GM21786 (cell line): Measurements from ENCODE around the gene SMOC2.
"Not testable (repeated sequence)": the region's sequence is repeated elsewhere in the genome, so short reads cannot be mapped to it uniquely, and the experiment has no call there.

Experiments
- ATAC-seq: cut with Tn5 transposase; IDR thresholded peaks from one replicate; pipeline ENCODE4 v1.9.1; 2021; ENCODE audit not compliant: unreplicated experiment

SMOC2 gene

DNA sequence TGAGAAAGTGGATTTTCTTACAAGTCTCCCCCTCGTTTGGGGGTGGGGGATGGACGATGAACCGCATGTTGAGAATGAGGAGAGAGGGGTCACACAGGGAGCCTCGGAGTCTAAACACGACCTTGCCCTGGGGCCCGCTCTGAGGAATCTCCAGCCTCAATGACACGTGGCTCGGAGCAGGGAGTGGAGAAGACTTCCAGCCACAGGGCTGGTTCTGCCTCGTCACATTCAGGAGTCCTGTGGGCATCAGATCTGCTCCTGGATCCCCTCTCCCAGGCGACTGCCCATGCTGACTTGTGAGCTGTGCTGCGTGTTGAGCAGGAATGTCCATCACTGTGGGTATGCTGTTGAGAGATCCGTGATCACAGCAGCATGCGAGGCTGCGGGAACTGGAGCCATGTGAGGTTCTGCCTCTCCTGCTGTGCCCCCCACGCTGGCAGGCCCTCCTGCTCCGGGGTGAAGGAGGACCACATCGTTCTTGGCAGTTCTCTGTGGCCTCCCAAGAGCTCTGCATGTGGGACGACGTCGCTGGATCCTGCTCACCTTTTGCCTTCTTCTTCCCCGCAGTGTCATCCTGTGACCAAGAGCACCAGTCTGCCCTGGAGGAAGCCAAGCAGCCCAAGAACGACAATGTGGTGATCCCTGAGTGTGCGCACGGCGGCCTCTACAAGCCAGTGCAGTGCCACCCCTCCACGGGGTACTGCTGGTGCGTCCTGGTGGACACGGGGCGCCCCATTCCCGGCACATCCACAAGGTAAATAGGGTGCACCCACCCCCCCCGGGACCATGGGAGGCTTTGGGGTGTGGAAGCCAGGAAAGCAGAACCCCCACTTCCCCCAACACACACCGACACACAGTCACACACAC is 157.5 kb downstream of the SMOC2 start:
- ATAC-seq = no peak

DNA sequence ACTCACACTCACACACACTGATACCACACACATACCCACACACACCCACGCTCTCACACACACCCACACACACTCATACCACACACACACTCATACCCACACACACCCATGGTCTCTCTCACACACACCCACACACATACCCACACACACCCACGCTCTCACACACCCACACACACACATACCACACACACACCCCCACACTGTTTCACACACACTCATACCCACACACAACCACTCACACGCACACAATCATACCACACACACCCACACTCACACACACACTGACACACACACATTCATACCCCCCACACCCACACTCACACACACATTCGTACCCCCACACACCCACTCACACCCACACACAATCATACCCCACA is 158.1 kb downstream of the SMOC2 start:
- ATAC-seq = no peak

DNA sequence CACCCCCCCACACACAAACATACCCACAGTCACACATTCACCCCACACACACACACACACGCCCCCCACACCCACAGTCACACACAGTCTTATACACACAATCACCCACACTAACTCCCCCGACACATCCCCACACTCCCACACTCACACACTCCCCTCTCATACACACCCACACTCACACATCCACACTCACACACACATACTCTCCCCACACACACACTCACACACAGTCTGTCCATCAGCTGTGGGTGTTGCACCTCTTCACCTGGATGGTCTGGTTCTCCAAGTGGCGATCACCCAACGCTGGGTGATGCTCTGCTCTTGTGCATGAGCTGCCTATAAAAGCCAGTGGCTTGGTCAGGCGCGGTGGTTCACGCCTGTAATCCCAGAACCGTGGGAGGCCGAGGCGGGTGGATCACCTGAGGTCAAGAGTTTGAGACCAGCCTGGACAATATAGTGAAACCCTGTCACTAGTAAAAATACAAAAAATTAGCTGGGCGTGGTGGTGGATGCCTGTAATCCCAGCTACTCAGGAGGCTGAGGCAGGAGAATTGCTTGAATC is 158.9 kb downstream of the SMOC2 start:
- no peak for ATAC-seq

DNA sequence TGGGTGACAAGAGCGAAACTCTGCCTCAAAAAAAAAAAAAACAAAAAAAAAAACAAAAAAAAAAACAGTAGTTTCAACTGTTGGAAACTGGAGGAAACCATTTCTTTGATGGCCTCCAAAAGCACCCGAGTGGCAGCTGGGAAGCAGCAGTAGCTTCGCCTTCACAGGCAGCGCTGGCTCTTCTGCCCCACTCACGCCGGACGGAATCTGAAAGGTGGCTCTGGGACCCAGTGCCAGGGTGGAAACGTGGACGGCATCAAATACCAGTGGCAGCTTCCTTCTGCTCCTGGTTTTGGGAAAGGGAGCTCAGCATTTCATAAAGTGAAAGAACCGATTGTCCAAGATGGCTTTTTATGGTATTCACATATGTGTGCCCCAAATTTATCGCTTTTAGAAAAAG is 159.4 kb downstream of the SMOC2 start:
- ATAC-seq = no peak

DNA sequence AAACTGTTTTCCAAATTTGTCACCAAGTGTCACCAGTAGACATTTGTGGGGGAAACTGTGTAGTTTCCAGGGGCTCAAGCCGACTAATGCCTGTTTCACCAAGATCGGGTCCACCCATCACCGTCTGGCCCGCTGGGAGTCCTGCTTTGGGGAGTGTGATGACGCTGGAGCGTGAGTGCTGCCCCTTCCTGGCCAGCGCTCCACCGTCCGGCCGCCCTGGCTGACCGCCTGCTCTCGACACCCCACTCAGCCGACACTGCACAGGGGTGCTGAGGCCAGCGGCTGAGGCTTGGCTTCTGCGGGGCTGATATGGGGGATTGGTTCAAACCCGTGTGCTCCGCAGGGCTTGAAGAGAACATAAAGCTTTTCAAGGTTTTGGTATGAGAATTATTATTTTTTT is 160.1 kb downstream of the SMOC2 start:
- no peak for ATAC-seq

DNA sequence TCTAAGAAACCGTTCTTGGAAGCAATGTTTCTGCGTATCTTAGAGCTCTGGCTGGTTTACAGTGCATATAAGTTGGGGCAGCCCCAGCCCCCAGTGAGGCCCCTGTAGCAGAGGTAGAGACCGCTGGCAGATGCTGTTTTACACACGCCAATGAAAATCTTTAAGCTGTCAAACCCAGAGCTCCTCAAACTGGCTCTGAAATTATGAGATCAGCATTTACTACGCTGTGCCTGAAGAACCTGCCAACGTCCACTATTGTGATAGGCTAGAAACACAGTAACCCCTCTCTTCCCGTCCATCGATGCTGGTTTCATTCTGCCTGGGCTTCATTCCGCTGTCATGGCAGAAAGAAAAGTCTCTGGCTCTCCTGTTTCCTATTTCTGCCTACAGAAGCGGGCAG is 160.6 kb downstream of the SMOC2 start:
- no peak for ATAC-seq

DNA sequence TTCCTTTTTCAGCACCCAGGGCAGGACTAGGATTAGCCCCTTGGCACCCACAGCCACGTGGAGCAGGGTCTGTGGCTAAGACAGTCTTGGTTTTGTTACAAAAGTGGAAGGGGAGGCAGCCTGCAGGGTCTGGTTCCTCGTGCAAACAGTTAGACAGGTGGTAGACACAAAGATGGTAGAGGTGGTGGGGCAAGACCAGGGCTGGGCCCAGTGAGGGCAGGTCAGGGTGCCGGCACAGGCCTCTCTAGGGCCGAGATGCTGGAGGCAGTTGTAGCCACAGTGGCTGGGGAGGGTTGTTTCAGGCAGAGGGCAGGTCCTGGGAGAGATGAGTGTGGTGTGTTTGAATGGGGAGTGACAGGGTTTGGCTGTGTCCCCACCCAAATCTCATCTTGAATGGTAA is 161.6 kb downstream of the SMOC2 start:
- ATAC-seq = no peak

DNA sequence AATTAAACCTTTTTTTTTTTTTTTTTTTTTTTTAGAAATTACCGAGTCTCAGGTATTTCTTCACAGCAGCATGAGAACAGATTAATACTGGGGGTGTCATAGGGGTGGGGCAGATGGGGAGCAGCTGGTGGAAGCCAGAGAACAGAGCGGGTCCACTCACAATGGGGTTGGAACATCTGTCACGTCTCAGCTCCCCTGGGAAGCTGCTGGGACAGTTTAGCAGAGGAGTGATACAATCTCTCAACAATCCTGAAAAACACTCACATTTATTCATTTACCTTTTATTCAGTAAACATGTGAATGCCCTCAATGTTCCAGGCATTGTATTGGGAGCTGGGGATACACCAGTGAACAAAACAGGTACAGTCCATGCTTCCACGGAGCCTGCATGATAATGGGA is 162.2 kb downstream of the SMOC2 start:
- no peak for ATAC-seq

DNA sequence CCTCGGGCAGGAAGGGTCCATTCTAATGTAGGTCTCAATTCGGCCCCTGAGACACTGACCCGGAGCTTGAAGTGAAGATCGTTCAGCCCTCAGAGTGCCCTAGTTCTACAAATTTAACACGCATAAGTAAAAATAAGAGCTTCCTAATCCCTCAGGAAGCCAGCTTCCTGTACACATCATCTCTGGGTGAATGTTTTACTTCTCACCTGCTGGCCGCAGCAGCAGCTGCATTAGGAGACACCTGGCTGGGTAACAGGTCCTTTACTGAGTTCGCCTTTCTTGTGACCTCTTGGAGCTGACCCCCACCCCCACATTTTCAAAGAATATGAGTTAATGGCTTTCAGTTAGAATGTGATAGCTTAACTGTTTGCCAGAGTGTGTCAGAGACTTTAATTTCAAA is 165.0 kb downstream of the SMOC2 start:
- ATAC-seq = no peak

DNA sequence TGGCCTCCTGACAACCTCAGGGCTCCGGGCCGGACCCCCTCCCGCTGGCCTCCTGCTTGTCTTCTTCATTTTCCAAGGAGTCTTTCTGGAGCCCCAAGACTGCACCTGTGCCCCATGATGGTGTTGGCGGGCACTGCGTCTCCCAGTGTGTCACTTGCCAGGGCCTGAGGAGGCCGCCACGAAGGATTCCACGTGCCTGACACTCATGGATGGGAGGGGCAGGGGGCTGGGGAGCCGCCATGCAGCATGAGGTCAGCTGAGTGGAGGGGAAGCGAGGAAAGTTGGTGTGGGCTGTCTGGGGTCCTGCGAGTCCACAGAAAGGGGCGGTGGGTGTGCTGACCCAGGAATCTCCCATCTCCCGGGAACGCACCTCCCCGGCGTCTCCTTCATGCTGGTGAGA is 165.7 kb downstream of the SMOC2 start:
- ATAC-seq = no peak

DNA sequence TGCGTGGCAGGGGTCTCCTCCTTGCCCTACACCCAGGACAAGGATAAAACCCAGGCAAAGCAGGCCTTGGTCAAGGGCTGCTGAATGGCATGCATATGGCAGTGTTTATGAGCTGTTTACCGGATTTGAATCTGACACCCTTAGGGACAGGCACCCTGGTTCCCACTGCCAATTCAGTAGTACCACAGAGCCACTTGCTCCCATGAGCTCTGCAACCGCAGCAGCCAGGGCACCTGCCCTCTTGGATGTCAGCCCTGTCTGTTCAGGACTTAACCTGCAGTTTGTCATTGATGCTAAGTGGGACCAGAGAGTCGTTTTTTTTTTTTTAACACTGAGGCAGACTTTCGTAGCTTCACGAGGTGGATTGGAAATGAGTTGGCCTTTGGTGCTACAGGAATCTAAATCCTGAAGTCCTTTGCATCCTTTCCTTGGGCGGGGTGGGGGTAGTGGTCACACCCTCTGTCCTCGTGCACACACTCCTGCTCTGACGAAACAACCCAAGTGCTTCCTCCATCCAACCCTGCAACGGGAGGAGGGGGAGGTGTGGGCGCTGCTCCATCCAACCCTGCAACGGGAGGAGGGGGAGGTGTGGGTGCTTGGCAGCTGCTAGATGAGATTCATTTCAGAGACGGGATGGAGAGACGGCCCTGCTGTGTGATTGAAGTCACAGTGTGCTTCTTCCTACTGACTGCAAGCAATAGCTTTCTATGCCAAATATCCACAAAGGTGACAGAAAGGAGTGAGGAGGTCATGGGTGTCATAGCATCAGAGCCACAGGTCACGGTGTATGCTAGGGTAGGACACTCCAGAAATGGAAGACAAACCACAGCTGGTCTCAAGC is 166.5 kb downstream of the SMOC2 start:
- no peak for ATAC-seq

DNA sequence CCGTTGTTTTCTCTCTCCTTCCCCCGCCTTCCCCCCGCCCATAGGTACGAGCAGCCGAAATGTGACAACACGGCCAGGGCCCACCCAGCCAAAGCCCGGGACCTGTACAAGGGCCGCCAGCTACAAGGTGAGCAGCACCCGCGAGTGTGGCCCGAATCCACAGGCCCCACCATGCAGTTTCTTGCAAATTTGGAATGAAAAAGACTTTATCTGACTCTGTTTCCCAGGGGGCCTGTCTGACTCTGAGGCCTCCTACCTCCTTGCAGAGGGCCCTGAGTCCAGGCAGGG is 167.1 kb downstream of the SMOC2 start:
- ATAC-seq = no peak

DNA sequence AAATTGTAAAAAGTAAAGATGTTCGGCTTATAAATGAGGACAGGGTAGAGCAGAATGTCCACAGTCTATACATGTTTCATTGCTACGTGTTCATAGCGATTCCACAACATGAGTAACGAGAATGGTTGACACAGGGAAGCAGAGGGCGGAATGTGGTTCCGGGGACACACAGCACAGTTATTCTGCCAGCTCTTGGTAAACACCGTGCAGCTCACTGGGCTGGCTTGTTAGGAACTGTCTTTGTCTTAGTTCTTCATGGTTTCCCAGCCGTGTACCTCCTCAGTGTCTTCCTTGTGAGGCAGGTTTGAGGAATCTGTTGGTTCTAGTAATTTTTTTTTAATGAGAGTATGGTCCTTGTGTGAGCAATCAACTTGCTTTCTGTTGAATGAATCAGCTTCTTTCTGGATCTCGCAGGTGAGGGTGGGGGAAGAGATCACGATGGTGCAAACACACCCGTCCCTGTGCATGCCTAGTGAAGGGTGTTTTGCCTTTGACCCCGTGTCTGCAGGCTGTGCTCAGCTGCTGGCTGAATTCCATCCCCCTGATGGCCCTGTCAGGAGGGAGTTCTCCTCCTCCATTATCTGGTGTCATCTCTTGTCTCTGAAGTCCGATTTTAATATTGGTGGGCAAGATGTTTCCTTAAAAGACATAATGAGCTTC is 168.2 kb downstream of the SMOC2 start:
- no peak for ATAC-seq

DNA sequence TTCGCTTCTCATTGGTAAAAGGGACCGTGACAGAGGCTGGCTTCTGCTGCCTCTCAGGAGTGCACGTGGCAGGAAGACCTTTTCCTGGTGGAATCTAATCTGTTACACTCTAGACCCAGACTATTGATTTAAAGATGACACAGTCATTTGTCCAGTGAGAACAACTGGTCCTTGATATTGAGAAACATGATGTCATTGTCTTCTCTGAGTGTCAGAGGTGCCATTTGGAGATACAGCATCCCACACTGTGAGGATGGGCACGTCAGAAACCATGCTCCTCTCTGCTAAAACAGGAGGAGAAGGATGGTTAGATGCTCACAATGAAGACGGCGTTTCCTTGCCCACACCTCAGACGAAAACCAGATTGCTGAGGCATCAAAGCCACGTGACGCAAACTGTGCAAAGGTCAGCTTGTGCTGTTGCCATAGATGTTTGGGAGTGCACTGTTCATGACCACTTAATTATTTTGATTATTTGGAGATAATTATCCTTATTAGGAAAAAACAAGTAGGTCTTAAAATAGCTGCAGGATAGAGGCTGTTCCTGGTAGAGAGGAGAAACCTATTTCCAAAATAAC is 169.0 kb downstream of the SMOC2 start:
- no peak for ATAC-seq

DNA sequence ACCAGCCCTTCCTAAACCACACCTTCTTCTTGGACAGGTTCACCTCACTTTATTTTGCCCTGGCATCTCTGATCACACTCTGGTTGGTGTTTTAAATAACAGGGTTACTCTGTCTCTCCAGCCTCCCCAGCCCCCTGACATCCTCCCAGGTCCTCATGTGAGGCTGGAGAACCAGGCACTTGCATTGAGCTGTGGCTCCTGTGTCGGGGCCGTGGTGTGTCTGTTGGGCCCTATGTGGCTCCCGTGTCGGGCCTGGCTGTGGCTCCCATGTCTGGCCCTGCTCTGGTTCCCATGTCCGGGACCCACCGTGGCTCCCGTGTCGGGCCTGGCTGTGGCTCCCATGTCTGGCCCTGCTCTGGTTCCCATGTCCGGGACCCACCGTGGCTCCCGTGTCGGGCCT is 170.0 kb downstream of the SMOC2 start:
- ATAC-seq = not testable (repeated sequence)

DNA sequence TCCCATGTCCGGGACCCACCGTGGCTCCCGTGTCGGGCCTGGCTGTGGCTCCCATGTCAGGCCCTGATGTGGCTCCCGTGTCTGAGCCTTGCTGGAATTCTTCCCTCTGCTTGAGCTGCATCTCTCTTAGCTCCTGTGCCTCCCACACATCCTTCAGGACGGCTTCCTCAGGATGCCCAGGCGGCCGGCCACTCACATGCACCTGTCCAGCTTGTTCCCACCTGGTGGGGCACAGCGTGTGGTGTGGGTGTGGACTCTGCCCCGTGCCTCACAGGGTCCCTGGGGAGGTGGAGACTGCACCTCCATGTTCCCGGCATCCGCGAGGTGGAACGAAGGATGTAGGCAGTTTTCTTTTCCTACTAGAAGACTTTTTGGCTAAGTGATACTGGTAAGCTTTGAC is 170.7 kb downstream of the SMOC2 start:
- no peak for ATAC-seq

DNA sequence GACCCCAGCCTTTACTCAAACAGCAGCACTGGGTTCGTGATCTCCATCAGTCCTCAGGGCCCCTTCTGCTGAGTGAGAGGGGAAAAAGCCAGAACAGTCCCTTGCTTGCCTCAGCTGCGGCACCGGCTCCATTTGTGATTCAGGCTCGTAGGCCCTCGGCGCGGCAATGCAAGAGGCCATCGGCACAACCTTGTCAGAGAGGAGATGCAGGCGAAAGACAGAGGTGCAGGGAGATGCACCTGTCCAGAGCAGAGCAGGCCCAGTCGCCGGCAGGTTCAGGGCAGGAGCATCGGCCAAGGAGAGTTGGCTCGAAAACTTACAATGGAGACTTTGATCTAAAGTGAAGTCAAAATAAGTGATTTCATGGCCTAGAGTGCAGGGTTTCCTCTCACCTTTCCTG is 171.6 kb downstream of the SMOC2 start:
- ATAC-seq = no peak

DNA sequence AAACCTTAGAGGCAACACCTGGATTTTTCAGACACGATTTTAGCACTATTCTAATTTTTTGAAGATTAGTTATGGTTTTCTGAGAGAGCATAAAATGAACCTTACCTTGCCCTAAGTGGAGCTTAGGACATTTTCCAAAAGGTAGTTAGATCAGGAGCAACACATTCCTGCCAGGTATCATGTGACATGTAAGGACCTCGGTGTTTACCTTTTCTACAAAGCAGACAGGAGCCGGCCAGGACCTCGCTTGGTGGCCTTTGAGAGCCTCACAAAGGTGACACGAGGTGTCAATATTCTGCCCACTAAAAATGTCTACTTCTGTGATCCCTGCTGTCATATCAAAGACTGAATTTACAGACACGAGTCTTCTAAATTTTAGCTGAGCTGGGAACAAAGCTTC is 174.9 kb downstream of the SMOC2 start:
- no peak for ATAC-seq

DNA sequence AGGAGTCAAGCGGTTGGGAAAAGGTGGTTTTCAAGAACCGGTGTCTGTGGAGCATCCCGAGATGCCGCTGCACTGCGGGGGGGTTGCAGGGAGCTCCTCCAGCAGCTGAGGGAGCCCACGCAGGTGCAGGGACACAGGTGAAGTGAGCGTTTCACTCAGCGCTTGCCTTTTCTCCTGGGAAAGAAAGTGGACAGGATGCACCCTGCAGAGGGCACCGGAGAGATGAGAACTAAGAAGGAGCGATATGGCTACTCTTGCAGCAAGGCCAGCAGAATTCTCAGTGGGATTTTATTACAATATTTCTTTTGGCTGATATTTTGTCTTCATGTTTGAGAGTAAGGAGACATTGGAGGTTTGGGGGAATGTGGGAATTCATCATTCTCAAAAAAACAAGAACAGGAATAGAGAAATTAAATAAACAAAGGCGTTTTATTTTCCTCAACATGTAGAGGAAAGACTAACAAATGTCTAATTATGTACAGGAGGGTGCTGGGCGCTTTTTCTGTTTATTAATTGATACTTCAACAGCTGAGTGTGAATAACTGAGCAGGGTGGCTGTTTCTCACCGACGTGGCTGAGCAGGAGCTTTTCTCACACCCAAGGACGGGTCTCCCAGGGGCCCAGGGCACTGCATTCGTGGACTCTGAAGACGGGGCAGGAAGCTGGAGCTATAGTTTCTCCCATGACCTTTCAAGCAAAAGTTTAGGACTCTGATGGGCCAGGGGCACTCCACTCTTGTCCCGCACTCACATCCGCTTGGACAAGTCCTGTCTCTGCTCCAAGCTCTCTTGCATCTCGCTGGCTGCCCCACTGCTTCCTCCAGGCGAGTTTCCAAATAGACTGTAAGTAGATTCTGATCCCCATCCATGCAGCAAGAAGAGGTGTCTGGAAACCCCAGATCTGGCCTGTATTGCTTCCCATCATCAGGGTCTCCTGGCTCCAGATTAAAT is 176.1 kb downstream of the SMOC2 start:
- ATAC-seq = no peak
